ENCODE measurements around the gene ITPRIPL2.

Gene ITPRIPL2

DNA sequence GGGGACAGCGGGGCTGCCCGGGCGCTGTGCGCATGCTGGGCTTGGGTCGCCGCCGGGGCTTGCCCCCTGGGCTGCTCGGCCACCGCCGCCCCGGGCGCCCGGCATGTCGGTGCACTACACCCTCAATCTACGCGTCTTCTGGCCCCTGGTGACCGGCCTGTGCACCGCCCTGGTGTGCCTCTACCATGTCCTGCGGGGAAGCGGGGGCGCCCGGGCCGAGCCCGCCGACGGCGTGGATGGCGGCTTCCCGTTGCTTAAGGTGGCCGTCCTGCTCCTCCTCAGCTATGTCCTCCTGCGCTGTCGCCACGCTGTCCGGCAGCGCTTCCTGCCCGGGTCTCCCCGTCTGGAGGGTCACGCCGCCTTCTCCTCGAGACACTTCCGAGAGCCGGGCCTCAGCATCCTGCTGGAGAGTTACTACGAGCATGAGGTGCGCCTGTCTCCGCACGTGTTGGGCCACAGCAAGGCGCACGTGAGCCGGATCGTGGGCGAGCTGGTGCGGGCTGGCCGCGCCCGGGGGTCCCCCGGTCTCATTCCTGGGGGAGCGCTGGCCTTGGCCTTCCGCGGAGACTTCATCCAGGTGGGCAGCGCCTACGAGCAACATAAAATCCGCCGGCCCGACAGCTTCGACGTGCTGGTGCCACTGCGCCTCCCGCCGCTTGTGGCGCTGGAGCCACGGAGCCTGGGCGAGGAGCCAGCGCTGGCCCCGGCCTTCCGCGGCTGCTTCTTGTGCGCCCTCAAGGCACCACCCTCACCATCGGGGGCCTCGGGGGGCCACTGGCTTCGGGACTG, 789 bp downstream of the ITPRIPL2 start:
- DNase-seq (ENCODE audit: low read depth) = no peak
- peak overlapping the region; percentile 53 for H3K4me3 ChIP-seq (ENCODE audit: low read length)
- TF ChIP-seq, protein P1, sequence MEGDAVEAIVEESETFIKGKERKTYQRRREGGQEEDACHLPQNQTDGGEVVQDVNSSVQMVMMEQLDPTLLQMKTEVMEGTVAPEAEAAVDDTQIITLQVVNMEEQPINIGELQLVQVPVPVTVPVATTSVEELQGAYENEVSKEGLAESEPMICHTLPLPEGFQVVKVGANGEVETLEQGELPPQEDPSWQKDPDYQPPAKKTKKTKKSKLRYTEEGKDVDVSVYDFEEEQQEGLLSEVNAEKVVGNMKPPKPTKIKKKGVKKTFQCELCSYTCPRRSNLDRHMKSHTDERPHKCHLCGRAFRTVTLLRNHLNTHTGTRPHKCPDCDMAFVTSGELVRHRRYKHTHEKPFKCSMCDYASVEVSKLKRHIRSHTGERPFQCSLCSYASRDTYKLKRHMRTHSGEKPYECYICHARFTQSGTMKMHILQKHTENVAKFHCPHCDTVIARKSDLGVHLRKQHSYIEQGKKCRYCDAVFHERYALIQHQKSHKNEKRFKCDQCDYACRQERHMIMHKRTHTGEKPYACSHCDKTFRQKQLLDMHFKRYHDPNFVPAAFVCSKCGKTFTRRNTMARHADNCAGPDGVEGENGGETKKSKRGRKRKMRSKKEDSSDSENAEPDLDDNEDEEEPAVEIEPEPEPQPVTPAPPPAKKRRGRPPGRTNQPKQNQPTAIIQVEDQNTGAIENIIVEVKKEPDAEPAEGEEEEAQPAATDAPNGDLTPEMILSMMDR (conservative IDR thresholded peaks at IDR 0.05; ENCODE audit: low read depth, low read length) = no peak

DNA sequence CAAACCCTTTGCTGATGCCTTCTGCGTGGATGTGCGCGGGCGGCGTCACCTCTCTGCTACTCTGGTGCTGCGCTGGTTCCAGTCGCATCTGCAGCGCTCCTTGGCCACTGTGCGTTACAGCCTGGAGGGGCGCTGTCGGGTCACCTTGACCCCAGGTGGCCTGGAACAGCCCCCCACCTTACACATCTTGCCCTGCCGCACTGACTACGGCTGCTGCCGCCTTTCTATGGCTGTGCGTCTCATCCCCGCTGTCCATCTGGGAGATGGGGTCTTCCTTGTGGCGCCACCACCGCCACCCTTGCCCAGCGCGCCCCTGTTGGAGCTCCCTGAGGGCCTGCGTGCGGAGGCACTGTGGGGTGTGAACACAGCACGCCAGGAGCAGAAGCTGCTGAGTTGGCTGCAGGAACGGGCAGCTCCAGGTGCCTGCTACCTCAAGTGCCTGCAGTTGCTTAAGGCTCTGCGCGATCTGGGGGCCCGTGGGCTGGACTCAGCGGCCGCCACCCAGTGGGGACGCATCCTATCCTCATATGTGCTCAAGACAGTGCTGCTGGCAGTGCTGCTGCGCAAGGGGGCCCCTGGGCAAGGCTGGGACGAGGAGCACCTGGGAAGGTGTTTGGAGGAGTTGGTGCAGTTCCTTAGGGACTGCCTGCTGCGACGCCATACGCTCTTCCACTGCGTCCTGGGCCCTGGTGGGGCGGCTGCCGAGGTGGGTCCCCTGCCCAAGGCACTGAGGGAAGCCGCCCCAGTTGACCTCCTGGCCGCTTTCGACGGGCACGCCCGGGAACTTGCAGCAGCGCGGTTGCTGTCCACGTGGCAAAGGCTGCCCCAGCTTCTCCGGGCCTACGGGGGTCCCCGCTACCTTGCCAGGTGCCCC, 1.6 kb downstream of the ITPRIPL2 start:
- TF ChIP-seq, protein P1 (conservative IDR thresholded peaks at IDR 0.05; ENCODE audit: low read depth, low read length) = peak; percentile 20
- H3K4me3 ChIP-seq (ENCODE audit: low read length) = peak overlapping the region; percentile 53
- no peak for DNase-seq (ENCODE audit: low read depth)

DNA sequence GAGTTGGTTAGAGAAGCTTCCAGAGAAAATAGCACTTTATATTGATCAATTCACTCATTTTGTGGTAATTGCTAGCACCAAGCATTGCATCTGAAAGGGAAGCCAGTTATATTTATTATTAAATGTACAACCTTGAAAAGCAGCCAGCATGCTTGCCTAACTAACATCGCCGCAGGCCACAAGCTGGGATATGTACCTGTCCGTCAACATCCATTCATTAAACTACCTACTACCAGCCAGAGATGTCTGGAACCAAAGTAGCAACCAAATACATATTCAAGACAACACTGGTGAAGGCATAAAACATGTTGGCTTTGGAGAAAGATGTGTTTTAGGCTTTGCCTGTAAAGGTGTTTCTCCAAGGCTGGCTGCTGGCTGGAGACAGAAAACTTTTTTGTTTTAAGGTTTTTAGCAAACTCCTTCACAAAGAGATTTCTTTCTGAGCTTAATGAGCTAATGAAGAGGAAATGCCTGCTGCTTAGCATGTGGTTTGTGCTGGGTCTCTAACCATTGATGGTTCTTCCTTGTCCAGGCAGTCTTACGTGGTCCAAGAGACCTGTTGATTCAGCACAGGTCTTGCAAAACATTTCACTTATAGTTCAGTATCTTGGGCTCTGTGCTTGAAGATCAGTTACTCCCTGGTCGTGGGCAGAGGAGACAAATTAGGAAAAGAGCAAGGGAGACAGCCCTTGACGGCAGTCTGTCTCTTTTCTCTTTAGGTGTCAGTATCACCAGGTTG, 3.1 kb downstream of the ITPRIPL2 start:
- DNase-seq (ENCODE audit: low read depth) = no peak
- no peak overlapping the region for H3K4me3 ChIP-seq (ENCODE audit: low read length)
- TF ChIP-seq, protein P1 (conservative IDR thresholded peaks at IDR 0.05; ENCODE audit: low read depth, low read length) = no peak

DNA sequence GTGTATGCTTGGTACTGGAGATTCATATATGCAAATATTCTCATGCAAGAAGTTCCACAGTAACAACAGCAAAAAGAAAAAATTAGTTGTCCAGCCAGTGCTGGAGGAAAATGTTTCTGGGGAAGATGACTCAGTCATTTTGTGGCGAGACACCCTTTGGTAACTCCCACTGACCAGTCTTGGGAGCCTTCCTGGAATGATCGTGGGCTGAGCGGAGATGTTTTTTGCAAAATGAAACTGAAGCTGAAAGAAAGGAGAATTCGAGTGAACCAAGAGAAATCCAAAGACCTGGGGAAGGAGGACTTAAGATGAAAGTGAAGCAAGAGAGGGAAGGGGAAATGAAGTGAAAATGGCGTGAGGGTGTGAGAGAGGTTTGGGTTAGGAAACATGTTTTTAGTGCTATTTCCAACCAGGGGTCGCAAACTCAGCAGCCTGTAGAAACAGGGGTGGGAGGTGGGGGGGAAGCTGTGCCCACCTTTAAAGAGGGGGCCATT, 5.2 kb downstream of the ITPRIPL2 start:
- no peak for DNase-seq (ENCODE audit: low read depth)
- H3K4me3 ChIP-seq (ENCODE audit: low read length) = peak overlapping the region; percentile 30
- TF ChIP-seq, protein P1 (conservative IDR thresholded peaks at IDR 0.05; ENCODE audit: low read depth, low read length) = no peak

DNA sequence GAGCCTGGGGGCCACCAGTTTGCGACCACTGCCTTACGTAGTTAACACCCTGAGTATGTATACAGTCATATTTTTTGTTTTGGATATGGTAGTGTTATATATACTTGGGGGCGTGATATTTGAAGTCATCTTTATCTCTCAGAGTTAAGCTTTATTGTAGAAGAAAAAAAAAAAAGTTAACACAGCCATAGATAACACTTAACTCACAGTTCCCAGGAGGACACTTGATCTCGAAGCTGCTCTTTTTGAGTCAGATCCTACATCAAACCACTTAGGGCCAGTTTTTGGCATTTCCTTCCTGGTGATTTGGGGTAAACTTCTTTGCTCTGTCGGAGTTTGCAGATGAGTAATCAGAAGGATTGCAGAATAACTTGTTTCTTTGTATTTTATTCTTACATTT, 5.8 kb downstream of the ITPRIPL2 start:
- DNase-seq (ENCODE audit: low read depth) = no peak
- H3K4me3 ChIP-seq (ENCODE audit: low read length) = no peak overlapping the region
- TF ChIP-seq, protein P1 (conservative IDR thresholded peaks at IDR 0.05; ENCODE audit: low read depth, low read length) = no peak

DNA sequence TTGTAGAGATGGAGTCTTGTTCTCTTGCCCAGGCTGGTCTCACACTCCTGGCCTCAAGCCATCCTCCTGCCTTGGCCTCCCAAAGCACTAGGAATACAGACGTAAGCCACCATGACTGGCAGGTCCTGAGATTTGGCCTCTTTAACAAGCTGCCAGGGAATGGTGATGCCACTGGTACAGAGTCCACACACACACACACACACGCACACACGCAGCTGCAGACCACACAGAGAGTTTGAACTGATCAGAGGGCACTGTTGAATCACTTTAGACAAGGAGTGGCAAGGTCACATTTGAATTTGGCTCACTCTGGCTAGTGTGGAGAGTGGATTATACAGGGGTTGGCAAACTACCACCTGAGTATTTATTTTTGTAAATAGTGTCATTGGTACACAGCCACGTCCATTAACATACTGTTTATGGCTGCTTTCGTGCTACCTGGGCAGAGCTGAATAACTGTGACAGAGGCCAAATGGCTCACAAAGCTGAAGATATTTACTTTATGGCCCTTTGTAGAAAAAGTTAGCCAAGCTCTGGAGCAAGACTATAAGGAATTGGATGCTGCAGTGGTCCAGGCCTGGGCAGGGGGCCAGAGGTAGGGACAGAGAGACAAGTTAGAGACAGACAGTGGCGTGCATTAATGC, 9.9 kb downstream of the ITPRIPL2 start:
- TF ChIP-seq, protein P1 (conservative IDR thresholded peaks at IDR 0.05; ENCODE audit: low read depth, low read length) = no peak
- H3K4me3 ChIP-seq (ENCODE audit: low read length) = no peak overlapping the region
- DNase-seq (ENCODE audit: low read depth) = no peak

All from retinal pigment epithelial cell (primary cell).